Ishikawa (cell line): ENCODE results near the gene PSMA1.

Experiments
- CEBPB ChIP-seq: IDR thresholded peaks from 2 replicates; pipeline ENCODE4 v1.6.1; 2012
- CREB1 ChIP-seq: IDR thresholded peaks from 2 replicates; pipeline ENCODE4 v1.6.1; 2012; ENCODE audit warnings: low read depth
- EGR1 ChIP-seq: IDR thresholded peaks from 2 replicates; pipeline ENCODE4 v1.6.1; 2012
- EP300 ChIP-seq: IDR thresholded peaks from 2 replicates; pipeline ENCODE4 v1.6.1; 2012; ENCODE audit warnings: borderline replicate concordance
- FOXM1 ChIP-seq: IDR thresholded peaks from 2 replicates; pipeline ENCODE4 v1.6.1; 2012; ENCODE audit warnings: low read depth, borderline replicate concordance
- NFIC ChIP-seq: IDR thresholded peaks from 2 replicates; pipeline ENCODE4 v1.6.1; 2012
- RAD21 ChIP-seq: IDR thresholded peaks from 2 replicates; pipeline ENCODE4 v1.6.1; 2012; ENCODE audit warnings: low read depth
- REST ChIP-seq: IDR thresholded peaks from 2 replicates; pipeline ENCODE4 v1.6.1; 2012; ENCODE audit warnings: low read depth, mild to moderate bottlenecking
- TAF1 ChIP-seq: IDR thresholded peaks from 2 replicates; pipeline ENCODE4 v1.6.1; 2012; ENCODE audit warnings: low read depth, mild to moderate bottlenecking
- TCF12 ChIP-seq: IDR thresholded peaks from 2 replicates; pipeline ENCODE4 v1.6.1; 2012; ENCODE audit warnings: low read depth
- TEAD4 ChIP-seq: IDR thresholded peaks from 2 replicates; pipeline ENCODE4 v1.6.1; 2012
- YY1 ChIP-seq: IDR thresholded peaks from 2 replicates; pipeline ENCODE4 v1.6.1; 2012; ENCODE audit warnings: low read depth
- ZBTB7A ChIP-seq: IDR thresholded peaks from 2 replicates; pipeline ENCODE4 v1.6.1; 2012; ENCODE audit warnings: low read depth
- TF ChIP-seq, protein P1 (sequence below): IDR thresholded peaks from 2 replicates; pipeline ENCODE4 v1.6.1; 2012
- TF ChIP-seq, protein P2 (sequence below): IDR thresholded peaks from 2 replicates; pipeline ENCODE4 v1.6.1; 2012

The PSMA1 gene

GRCh38 chr11:14499560-14500180, 20.5 kb downstream of the PSMA1 start, which contains the start of gene COPB1:
TSS of gene COPB1 (minus strand) at chr11:14499811. CDS start at chr11:14498928, 883 bp downstream.
- peak; percentile 44 for TF ChIP-seq TCF12
- TF ChIP-seq, protein P1, sequence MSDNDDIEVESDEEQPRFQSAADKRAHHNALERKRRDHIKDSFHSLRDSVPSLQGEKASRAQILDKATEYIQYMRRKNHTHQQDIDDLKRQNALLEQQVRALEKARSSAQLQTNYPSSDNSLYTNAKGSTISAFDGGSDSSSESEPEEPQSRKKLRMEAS: peak; percentile 51; the same call in 1 of the 2 replicates
- TF ChIP-seq FOXM1: no peak
- TF ChIP-seq TAF1: peak; percentile 82
- TF ChIP-seq CREB1: peak; percentile 48; the same call in 1 of the 2 replicates
- TF ChIP-seq ZBTB7A: peak; percentile 51; the same call in 1 of the 2 replicates
- no peak for TF ChIP-seq EP300
- 0 out of 2 replicates have a peak, but pooled peaks have one; percentile 3 for TF ChIP-seq TEAD4
- no peak for TF ChIP-seq REST

DNA sequence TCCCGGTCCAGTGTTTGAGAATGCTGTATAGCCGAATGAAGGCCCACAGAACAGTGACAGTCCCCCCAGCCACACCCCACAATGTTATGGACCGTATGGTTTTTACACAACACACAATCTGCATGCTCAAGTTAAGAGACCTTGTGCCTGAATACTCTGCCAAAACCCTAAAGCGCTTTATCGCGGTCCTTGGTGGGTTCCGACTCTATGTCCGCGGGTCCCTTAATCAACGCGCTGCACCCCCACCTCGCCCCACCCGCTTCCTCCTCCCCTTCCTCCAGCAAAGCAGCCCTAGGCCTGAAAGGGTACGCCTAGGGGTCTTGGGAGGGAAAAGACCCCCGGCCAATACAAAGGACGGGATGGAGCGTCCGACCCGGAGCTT, 21.0 kb downstream of the PSMA1 start:
- TF ChIP-seq TEAD4 (no peak), ZBTB7A (peak; percentile 54; the same call in 1 of the 2 replicates)

- TF ChIP-seq REST (no peak), CEBPB (no peak), TCF12 (no peak), TAF1 (no peak)
Observed at GRCh38 chr11:14480716-14481115, 39.5 kb downstream of the PSMA1 start.

DNA sequence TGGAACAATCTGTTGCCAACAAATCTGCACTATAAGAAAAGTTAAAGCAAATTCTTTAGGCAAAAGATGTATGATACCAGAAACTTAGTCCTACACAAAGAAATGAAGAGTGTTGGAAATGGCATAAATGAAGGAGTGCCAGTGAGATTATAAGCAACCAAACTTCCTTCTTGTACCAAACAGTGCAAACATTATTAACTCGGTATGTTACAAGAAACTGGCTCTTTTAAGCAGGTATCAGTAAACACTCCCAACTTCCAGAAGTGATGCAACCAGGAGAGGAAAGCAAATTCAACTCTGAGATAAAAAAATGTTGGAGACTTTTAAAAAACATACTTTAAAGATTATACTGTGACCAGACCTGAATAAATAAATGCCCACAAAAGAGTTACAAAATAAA, 49.1 kb downstream of the PSMA1 start:
- TF ChIP-seq NFIC (no peak), TAF1 (no peak), YY1 (no peak), CREB1 (no peak), TEAD4 (no peak), CEBPB (no peak), FOXM1 (no peak), EP300 (no peak), RAD21 (no peak), TCF12 (no peak), ZBTB7A (no peak), EGR1 (no peak), REST (no peak)
- TF ChIP-seq, protein P1: no peak
- TF ChIP-seq, protein P2, sequence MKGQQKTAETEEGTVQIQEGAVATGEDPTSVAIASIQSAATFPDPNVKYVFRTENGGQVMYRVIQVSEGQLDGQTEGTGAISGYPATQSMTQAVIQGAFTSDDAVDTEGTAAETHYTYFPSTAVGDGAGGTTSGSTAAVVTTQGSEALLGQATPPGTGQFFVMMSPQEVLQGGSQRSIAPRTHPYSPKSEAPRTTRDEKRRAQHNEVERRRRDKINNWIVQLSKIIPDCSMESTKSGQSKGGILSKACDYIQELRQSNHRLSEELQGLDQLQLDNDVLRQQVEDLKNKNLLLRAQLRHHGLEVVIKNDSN: no peak

DNA sequence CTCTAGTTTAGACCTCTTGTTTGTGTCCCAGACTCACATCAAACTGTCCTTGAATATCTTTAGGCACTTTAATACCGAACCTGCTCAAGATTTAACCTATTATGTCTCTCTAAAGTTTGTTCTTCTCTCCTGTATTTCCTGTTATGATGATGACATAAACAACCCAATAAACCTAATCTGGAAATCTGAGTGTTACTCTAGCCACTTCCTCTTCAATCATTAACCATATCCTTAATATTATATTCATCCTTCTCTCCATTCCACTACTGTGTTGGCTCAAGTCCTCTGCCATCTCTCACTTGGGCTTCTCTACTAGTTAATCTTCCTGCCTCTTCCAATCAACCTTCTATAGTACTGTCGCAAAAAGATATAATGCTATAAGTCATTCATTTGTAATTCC, 56.6 kb downstream of the PSMA1 start:
- TF ChIP-seq EGR1 (no peak), FOXM1 (no peak), TEAD4 (no peak), REST (no peak), RAD21 (no peak), YY1 (no peak), TAF1 (no peak), CEBPB (no peak), NFIC (no peak), EP300 (no peak)
- TF ChIP-seq, protein P1: no peak
- TF ChIP-seq, protein P2: no peak
